A549 (cell line): ENCODE data around the gene BUD31. TPM values are rescaled to one million over a fixed set of nuclear protein-coding genes. Genes with fewer than 3 reads are reported as not detected.
A peak's percentile ranks its signal among the peaks of the same experiment; 100 is the strongest.

Source experiments
- ATAC-seq, 2 experiments: fragments of 200-7000 bp in 1 of 2; fragments of >200 bp in 1 of 2; cut with Nextera tagmentation in 1 of 2; cut with Tn5 transposase in 1 of 2; 3 replicates each; pipeline versions ENCODE4 v1.8.0 to v1.9.1; 2018 to 2020; ENCODE audit warnings: mild to moderate bottlenecking in 1 of 2, moderate library complexity in 1 of 2
- CTCF ChIA-PET: fragments of 300-600 bp; sonication (Branson Sonifier 250); formaldehyde crosslinking; extraction: SDS; loops from one replicate; lab custom pipeline; 2021; ENCODE audit warnings: antibody characterized with exemption, inconsistent platforms; lab: Yijun Ruan, JAX
- POLR2A ChIA-PET: fragments of 350-600 bp; formaldehyde crosslinking; extraction: SDS; loops from one replicate; lab custom pipeline; 2021; ENCODE audit warnings: antibody characterized with exemption, inconsistent platforms; lab: Yijun Ruan, JAX
- DNase-seq, 2 experiments: peaks; one replicate each; pipeline versions ENCODE4 v3.0.0 to v3.0.0-alpha.2; 2011 to 2016; ENCODE audit warnings: low read depth in 1 of 2, low spot score in 1 of 2
- FAIRE-seq: peaks from 2 replicates; lab custom pipeline; 2011; peaks lifted over from hg19 to GRCh38; lab: Jason Lieb, UNC
- H3K27ac ChIP-seq, 2 experiments: fragments of >200 bp; sonication (Bioruptor Twin); formaldehyde crosslinking; 3 replicates each; pipeline ENCODE4 v1.5.1; 2016 to 2017
- H3K4me1 ChIP-seq: fragments of >200 bp; sonication (Bioruptor Twin); formaldehyde crosslinking; 3 replicates; pipeline ENCODE4 v1.6.1; 2016
- H3K4me2 ChIP-seq: fragments of >200 bp; sonication (Bioruptor Twin); formaldehyde crosslinking; 3 replicates; pipeline ENCODE4 v1.6.1; 2016
- H3K4me3 ChIP-seq: fragments of >200 bp; sonication (Bioruptor Twin); formaldehyde crosslinking; 3 replicates; pipeline ENCODE4 v1.5.1; 2016
- H3K9me3 ChIP-seq: fragments of >200 bp; sonication (Bioruptor Twin); formaldehyde crosslinking; 3 replicates; pipeline ENCODE4 v1.6.1; 2016
- CBX2 ChIP-seq: fragments of 200-600 bp; sonication (generic); IDR thresholded peaks from 2 replicates; pipeline ENCODE4 v1.6.1; 2016; ENCODE audit warnings: low read depth, mild to moderate bottlenecking, borderline replicate concordance
- CEBPB ChIP-seq, 2 experiments: fragments of >200 bp in 1 of 2; sonication (Bioruptor Twin) in 1 of 2; formaldehyde crosslinking in 1 of 2; IDR thresholded peaks; 2 replicates each; pipeline ENCODE4 v1.6.1; 2012 to 2016
- CHD4 ChIP-seq: fragments of 200-600 bp; sonication (generic); IDR thresholded peaks from 2 replicates; pipeline ENCODE4 v1.6.1; 2016; ENCODE audit warnings: antibody characterized with exemption, mild to moderate bottlenecking, borderline replicate concordance
- EHMT2 ChIP-seq: fragments of 200-600 bp; sonication (generic); IDR thresholded peaks from 2 replicates; pipeline ENCODE4 v1.6.1; 2016; ENCODE audit warnings: antibody characterized with exemption, low read depth, mild to moderate bottlenecking, moderate library complexity
- FOSL2 ChIP-seq, 2 experiments: fragments of 450-650 bp in 1 of 2; fragments of >200 bp in 1 of 2; sonication (Bioruptor Twin) in 1 of 2; formaldehyde crosslinking; IDR thresholded peaks; 2 replicates each; pipeline versions ENCODE4 v1.5.0 to v1.6.1; 2016 to 2020; ENCODE audit warnings: mild to moderate bottlenecking in 1 of 2, moderate library complexity in 1 of 2
- JUN ChIP-seq, 2 experiments: fragments of >200 bp; sonication (Bioruptor Twin); formaldehyde crosslinking; IDR thresholded peaks; 2 replicates in 1 of 2; 3 replicates in 1 of 2; pipeline ENCODE4 v1.6.1; 2016 to 2017
- KDM1A ChIP-seq: fragments of 200-600 bp; sonication (generic); IDR thresholded peaks from 2 replicates; pipeline ENCODE4 v1.6.1; 2016; ENCODE audit warnings: low read depth, mild to moderate bottlenecking
- MAFK ChIP-seq: fragments of 450-650 bp; IDR thresholded peaks from 2 replicates; pipeline ENCODE4 v1.6.1; 2014; ENCODE audit not compliant: partially characterized antibody
- NPAS2 ChIP-seq: fragments of 250-450 bp; sonication (Bioruptor Pico); IDR thresholded peaks from 2 replicates; pipeline ENCODE4 v1.8.0; 2022; ENCODE audit warnings: mild to moderate bottlenecking, moderate library complexity, borderline replicate concordance
- NR3C1 ChIP-seq: fragments of >200 bp; sonication (Bioruptor Twin); formaldehyde crosslinking; IDR thresholded peaks from 3 replicates; pipeline ENCODE4 v1.6.1; 2017
- POLR2A ChIP-seq: IDR thresholded peaks from 2 replicates; pipeline ENCODE4 v1.6.1; 2012; ENCODE audit warnings: mild to moderate bottlenecking, low read length
- POLR2AphosphoS2 ChIP-seq: conservative IDR thresholded peaks from 2 replicates; pipeline ENCODE4 v1.6.1; 2012; ENCODE audit warnings: low read length, improper control_type of control experiment, inconsistent platforms
- RAD21 ChIP-seq, 2 experiments: fragments of >200 bp in 1 of 2; sonication (Bioruptor Twin) in 1 of 2; formaldehyde crosslinking in 1 of 2; IDR thresholded peaks in 1 of 2; conservative IDR thresholded peaks in 1 of 2; 2 replicates in 1 of 2; 3 replicates in 1 of 2; pipeline ENCODE4 v1.6.1; 2012 to 2018; ENCODE audit warnings: inconsistent platforms in 1 of 2
- SREBF2 ChIP-seq: fragments of 450-650 bp; IDR thresholded peaks from 2 replicates; pipeline ENCODE4 v1.6.1; 2014; ENCODE audit warnings: mild to moderate bottlenecking, moderate library complexity
- WGBS: methylation state at CpG from one replicate; pipeline ENCODE4 v1.1.6; 2017; ENCODE audit errors: missing lambda C conversion rate; 5-methylcytosine and 5-hydroxymethylcytosine counted together
- polyA plus RNA-seq, 4 experiments: library from polyadenylated mRNA; depleted of rRNA in 3 of 4; stranded (reverse); fragments of >200 nt; fragmentation: RNase III in 1 of 4; extraction: RNeasy Plus Mini Kit Qiagen cat#74134 plus additional on column Dnase treatment in 1 of 4; gene quantifications; 2 replicates in 3 of 4; 3 replicates in 1 of 4; pipeline ENCODE4 v1.2.3, GENCODE V29; 2011 to 2017
- TF ChIP-seq, protein P1 (sequence below): fragments of 150-350 bp; IDR thresholded peaks from 2 replicates; pipeline ENCODE4 v1.6.1; 2014; ENCODE audit warnings: low read depth, mild to moderate bottlenecking, low read length
- TF ChIP-seq, protein P2 (sequence below): fragments of 250-450 bp; sonication (Bioruptor Pico); IDR thresholded peaks from 2 replicates; pipeline ENCODE4 v1.5.0; 2021; ENCODE audit warnings: mild to moderate bottlenecking, moderate library complexity, borderline replicate concordance
- TF ChIP-seq, protein P3 (sequence below): fragments of >200 bp; sonication (Bioruptor Twin); formaldehyde crosslinking; IDR thresholded peaks from 2 replicates; pipeline ENCODE4 v1.6.1; 2016
- TF ChIP-seq, protein P4 (sequence below): fragments of >200 bp; sonication (Bioruptor Twin); formaldehyde crosslinking; IDR thresholded peaks from 3 replicates; pipeline ENCODE4 v1.6.1; 2016
- TF ChIP-seq, protein P5 (sequence below): IDR thresholded peaks from 2 replicates; pipeline ENCODE4 v1.6.1; 2012

The BUD31 gene
- polyA plus RNA-seq, 2 of the 4 experiments (the other 2 are of a cell fraction), result 96.5 to 105 TPM

DNA sequence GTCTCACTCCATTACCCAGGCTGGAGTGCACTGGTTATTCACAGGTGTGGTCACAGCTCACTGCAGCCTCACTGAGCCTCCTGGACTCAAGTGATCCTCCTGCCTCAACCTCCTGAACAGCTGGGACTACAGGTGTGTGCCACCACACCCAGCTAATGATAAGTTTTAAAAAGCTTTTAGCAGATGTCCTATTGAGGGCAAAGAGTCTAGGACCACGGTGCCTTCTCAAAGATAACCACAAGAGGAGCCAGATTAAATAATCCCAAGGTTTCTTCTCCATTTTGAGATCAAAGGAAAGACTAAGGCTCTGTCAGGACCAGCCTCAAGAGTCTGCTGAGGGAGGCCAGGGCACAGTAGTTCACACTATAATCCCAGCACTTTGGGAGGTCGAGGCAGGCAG, 52.5 kb downstream of the BUD31 start:
- no peak overlapping the region for H3K4me3 ChIP-seq
- TF ChIP-seq KDM1A (no peak), MAFK (no peak), POLR2A (no peak), CHD4 (no peak)
- TF ChIP-seq, protein P1, sequence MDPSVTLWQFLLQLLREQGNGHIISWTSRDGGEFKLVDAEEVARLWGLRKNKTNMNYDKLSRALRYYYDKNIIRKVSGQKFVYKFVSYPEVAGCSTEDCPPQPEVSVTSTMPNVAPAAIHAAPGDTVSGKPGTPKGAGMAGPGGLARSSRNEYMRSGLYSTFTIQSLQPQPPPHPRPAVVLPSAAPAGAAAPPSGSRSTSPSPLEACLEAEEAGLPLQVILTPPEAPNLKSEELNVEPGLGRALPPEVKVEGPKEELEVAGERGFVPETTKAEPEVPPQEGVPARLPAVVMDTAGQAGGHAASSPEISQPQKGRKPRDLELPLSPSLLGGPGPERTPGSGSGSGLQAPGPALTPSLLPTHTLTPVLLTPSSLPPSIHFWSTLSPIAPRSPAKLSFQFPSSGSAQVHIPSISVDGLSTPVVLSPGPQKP, result no peak
- TF ChIP-seq, protein P2, sequence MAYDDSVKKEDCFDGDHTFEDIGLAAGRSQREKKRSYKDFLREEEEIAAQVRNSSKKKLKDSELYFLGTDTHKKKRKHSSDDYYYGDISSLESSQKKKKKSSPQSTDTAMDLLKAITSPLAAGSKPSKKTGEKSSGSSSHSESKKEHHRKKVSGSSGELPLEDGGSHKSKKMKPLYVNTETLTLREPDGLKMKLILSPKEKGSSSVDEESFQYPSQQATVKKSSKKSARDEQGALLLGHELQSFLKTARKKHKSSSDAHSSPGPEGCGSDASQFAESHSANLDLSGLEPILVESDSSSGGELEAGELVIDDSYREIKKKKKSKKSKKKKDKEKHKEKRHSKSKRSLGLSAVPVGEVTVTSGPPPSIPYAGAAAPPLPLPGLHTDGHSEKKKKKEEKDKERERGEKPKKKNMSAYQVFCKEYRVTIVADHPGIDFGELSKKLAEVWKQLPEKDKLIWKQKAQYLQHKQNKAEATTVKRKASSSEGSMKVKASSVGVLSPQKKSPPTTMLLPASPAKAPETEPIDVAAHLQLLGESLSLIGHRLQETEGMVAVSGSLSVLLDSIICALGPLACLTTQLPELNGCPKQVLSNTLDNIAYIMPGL, result no peak
- TF ChIP-seq, protein P3, sequence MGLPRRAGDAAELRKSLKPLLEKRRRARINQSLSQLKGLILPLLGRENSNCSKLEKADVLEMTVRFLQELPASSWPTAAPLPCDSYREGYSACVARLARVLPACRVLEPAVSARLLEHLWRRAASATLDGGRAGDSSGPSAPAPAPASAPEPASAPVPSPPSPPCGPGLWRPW, result no peak
- TF ChIP-seq, protein P4, sequence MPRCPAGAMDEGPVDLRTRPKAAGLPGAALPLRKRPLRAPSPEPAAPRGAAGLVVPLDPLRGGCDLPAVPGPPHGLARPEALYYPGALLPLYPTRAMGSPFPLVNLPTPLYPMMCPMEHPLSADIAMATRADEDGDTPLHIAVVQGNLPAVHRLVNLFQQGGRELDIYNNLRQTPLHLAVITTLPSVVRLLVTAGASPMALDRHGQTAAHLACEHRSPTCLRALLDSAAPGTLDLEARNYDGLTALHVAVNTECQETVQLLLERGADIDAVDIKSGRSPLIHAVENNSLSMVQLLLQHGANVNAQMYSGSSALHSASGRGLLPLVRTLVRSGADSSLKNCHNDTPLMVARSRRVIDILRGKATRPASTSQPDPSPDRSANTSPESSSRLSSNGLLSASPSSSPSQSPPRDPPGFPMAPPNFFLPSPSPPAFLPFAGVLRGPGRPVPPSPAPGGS, result no peak
- TF ChIP-seq, all 56 proteins: peak for 0
- no peaks in the 10 kb centered on the region for H3K9me3 ChIP-seq
- WGBS, result 55% methylated on average over 2 of the region's 2 CpGs
- FAIRE-seq (no peak), ATAC-seq (no peak), DNase-seq (no peak)
- ChIA-PET POLR2A (no interaction called here), CTCF (interaction anchor here (1.1 to 12.6 kb wide), 3 partner anchors 9 to 54 kb away, joined by 3 to 92 read pairs (median 3); no protein-coding TSS in a partner anchor)
- H3K4me1 ChIP-seq, result peaks cover 7% of the 10 kb centered on the region; the same call in 2 of the 3 replicates
- no peak overlapping the region for H3K27ac ChIP-seq
- H3K4me2 ChIP-seq, result no peak overlapping the region

DNA sequence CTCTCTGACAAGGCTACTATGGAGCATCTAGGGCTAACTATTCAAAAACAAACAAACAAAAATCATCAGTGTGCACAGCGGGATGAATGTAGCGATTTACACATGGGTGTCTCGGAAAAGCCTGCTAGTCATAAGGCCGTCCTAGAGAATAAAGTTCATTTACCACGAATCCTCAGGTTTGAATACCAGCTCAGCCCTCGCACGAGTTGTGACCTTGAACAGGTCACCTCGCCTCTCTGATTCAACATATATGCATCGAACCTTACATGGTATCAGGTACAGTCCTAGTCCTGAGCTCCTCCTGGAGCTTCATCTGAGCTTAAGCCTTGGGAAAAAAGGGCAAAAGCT, 56.6 kb downstream of the BUD31 start:
- Histone ChIP-seq H3K4me2 (peak overlapping the region; percentile 77), H3K9me3 (no peaks in the 10 kb centered on the region), H3K27ac (peak overlapping the region; percentile 85 to 98), H3K4me3 (peak overlapping the region; percentile 71), H3K4me1 (peaks cover 7% of the 10 kb centered on the region; the same call in 2 of the 3 replicates)
- no peak for DNase-seq
- ChIA-PET CTCF (interaction anchor here (0.7 to 12.6 kb wide), 3 partner anchors 12 to 151 kb away, joined by 3 to 92 read pairs (median 3); partner anchors contain the start of gene ZSCAN25), POLR2A (interaction anchor here (0.8 to 1.1 kb wide), 2 partner anchors 19 to 39 kb away, joined by 3 to 5 read pairs; partner anchors contain the start of gene ZKSCAN5)
- FAIRE-seq, result no peak
- TF ChIP-seq SREBF2, result no peak
- no peak for TF ChIP-seq FOSL2 (IDR thresholded peaks at IDR 0.05)
- no peak for TF ChIP-seq FOSL2 (CRISPR knock-in tag; IDR thresholded peaks at IDR 0.05)
- no peak for TF ChIP-seq JUN (IDR thresholded peaks at IDR 0.05)
- no peak for TF ChIP-seq NPAS2 (CRISPR knock-in tag)
- no peak for TF ChIP-seq NR3C1
- TF ChIP-seq RAD21 (conservative IDR thresholded peaks at IDR 0.05 in 1 of 2, IDR thresholded peaks at IDR 0.05 in 1 of 2), result no peak
- no peak for TF ChIP-seq CBX2
- TF ChIP-seq, protein P5, sequence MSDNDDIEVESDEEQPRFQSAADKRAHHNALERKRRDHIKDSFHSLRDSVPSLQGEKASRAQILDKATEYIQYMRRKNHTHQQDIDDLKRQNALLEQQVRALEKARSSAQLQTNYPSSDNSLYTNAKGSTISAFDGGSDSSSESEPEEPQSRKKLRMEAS, result no peak
- no peak for TF ChIP-seq CEBPB (IDR thresholded peaks at IDR 0.05)
- TF ChIP-seq EHMT2, result no peak
- no peak for TF ChIP-seq POLR2AphosphoS2
- peak; percentile 6 to 22; a peak in 3 of 6 replicates for ATAC-seq
- 2% methylated on average over 9 of the region's 9 CpGs for WGBS
